ENCODE results near the gene NLRP10. TPM values are rescaled to one million over a fixed set of nuclear protein-coding genes. Genes with fewer than 3 reads are reported as not detected.
A peak's percentile ranks its signal among the peaks of the same experiment; 100 is the strongest.

Gene NLRP10
- total RNA-seq, 1 donor from 2014 or later, result not detected

- peak; percentile 100 for DNase-seq (ENCODE audit: low read depth)
- H3K4me3 ChIP-seq (ENCODE audit: low read depth, low read length), result peak within 1 kb of the TSS; percentile 95
- peak; percentile 84 for TF ChIP-seq CTCF (conservative IDR thresholded peaks at IDR 0.05; ENCODE audit: low read depth, low read length)
Observed at GRCh38 chr11:7986768-7987559, 21.7 kb upstream of the NLRP10 start, which contains the start of gene EIF3F. Gene EIF3F (plus strand): TSS chr11:7987337. CDS start chr11:7987353, 16 bp downstream.

GRCh38 chr11:7983832-7984590, 18.8 kb upstream of the NLRP10 start:
- TF ChIP-seq CTCF (conservative IDR thresholded peaks at IDR 0.05; ENCODE audit: low read depth, low read length), result no peak

GRCh38 chr11:7982582-7983119, 17.4 kb upstream of the NLRP10 start:
- no peak for TF ChIP-seq CTCF (conservative IDR thresholded peaks at IDR 0.05; ENCODE audit: low read depth, low read length)
- no peak overlapping the region for H3K4me3 ChIP-seq (ENCODE audit: low read depth, low read length)
- no peak for DNase-seq (ENCODE audit: low read depth)

More at GRCh38 chr11:7983832-7984590, 18.8 kb upstream of the NLRP10 start:
- no peak for DNase-seq (ENCODE audit: low read depth)
- H3K4me3 ChIP-seq (ENCODE audit: low read depth, low read length), result no peak overlapping the region

GRCh38 chr11:7981619-7982157, 16.4 kb upstream of the NLRP10 start:
- DNase-seq (ENCODE audit: low read depth), result no peak
- H3K4me3 ChIP-seq (ENCODE audit: low read depth, low read length), result no peak overlapping the region
- TF ChIP-seq CTCF (conservative IDR thresholded peaks at IDR 0.05; ENCODE audit: low read depth, low read length), result no peak

- TF ChIP-seq CTCF (conservative IDR thresholded peaks at IDR 0.05; ENCODE audit: low read depth, low read length), result no peak
- no peak for DNase-seq (ENCODE audit: low read depth)
- H3K4me3 ChIP-seq (ENCODE audit: low read depth, low read length), result no peak overlapping the region
Observed at GRCh38 chr11:7977232-7977917, 12.1 kb upstream of the NLRP10 start.

GRCh38 chr11:7974668-7975067, 9.4 kb upstream of the NLRP10 start:
- DNase-seq (ENCODE audit: low read depth), result no peak
- TF ChIP-seq CTCF (conservative IDR thresholded peaks at IDR 0.05; ENCODE audit: low read depth, low read length), result no peak
- H3K4me3 ChIP-seq (ENCODE audit: low read depth, low read length), result no peak overlapping the region

Measured in epithelial cell of proximal tubule (primary cell).